B cell (primary cell): ENCODE results near the gene CEMIP.

Source experiments
- CTCF ChIP-seq: fragments of 200-600 bp; IDR thresholded peaks from one replicate; pipeline ENCODE4 v1.8.0; 2022; ENCODE audit warnings: antibody characterized with exemption, mild to moderate bottlenecking
- EZH2 ChIP-seq: IDR thresholded peaks from 2 replicates; pipeline ENCODE4 v1.6.1; 2012; ENCODE audit warnings: borderline replicate concordance, low read depth, mild to moderate bottlenecking, moderate library complexity, low read length; ENCODE audit not compliant: insufficient read depth, poor library complexity, severe bottlenecking

- TF ChIP-seq CTCF = no peak
- no peak for TF ChIP-seq EZH2
Measured at GRCh38 chr15:80788536-80788935, 9.4 kb downstream of the CEMIP start.
